HL-60 (cell line): ENCODE results near the gene NFATC4.

Source experiments
- DNase-seq, 2 experiments: peaks; one replicate each; pipeline ENCODE4 v3.0.0-alpha.2; 2010 to 2020; ENCODE audit warnings: low read depth in 1 of 2, low spot score in 1 of 2
- H3K27ac ChIP-seq: fragments of 250-450 bp; sonication (Bioruptor Pico); replicated peaks from 2 replicates; pipeline ENCODE4 v1.5.1; 2020; ENCODE audit warnings: mild to moderate bottlenecking, moderate library complexity
- H3K27me3 ChIP-seq: fragments of 250-450 bp; sonication (Bioruptor Pico); 2 replicates; pipeline ENCODE4 v1.5.1; 2021; ENCODE audit warnings: mild to moderate bottlenecking, moderate library complexity; ENCODE audit not compliant: insufficient read depth, poor library complexity, severe bottlenecking
- H3K4me3 ChIP-seq: replicated peaks from 2 replicates; pipeline ENCODE4 v1.5.1; 2011; ENCODE audit warnings: mild to moderate bottlenecking, control low read depth, low read length; ENCODE audit not compliant: insufficient read depth
- GABPA ChIP-seq: IDR thresholded peaks from 2 replicates; pipeline ENCODE4 v1.6.1; 2012; ENCODE audit warnings: low read depth
- POLR2AphosphoS5 ChIP-seq: IDR thresholded peaks from 2 replicates; pipeline ENCODE4 v1.6.1; 2012; ENCODE audit warnings: low read depth
- REST ChIP-seq: IDR thresholded peaks from 2 replicates; pipeline ENCODE4 v1.6.1; 2012; ENCODE audit warnings: low read depth; ENCODE audit not compliant: insufficient replicate concordance
- SPI1 ChIP-seq: IDR thresholded peaks from 2 replicates; pipeline ENCODE4 v1.6.1; 2012; ENCODE audit warnings: low read depth, mild to moderate bottlenecking, borderline replicate concordance
- TF ChIP-seq, protein P1 (sequence below): IDR thresholded peaks from one replicate; pipeline ENCODE4 v1.5.1; 2011; ENCODE audit warnings: low read length, control low read depth, inconsistent platforms; ENCODE audit not compliant: insufficient read depth

The NFATC4 gene

DNA sequence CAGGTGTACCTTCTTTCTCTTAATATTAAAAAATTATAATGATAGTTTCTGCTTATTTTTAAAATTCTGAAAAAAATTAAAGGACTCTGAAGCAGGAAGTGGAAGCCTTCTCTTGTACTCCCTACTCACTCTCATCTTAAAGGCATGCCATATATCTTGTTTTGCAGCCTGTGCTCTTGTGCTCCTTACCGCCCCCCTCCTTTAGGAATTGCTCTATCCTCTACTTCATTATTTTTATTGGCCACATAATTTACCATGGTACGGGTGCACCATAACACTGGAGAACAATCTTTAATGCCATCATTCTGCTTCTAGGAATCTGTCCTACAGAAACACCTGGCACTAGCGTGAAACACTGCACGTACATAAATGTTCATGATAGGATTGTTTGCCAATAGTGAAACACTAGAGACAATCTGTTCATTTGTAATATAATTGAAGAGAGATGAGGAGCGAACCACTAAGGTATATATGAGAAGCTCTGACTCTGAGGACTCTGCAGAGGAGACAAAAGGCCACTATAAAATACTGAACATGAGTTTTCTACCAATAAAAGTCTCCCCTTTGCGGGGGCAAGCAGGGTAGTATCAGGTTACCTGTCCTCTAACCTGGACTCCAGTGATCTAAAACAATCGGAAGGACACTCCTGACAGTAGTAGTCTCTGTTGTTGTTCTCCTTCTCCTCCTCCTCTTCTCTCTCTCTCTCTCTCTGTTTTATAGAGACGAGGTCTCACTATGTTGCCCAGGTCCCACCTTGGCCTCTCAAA, 24.5 kb downstream of the NFATC4 start:
- TF ChIP-seq SPI1 (no peak), POLR2AphosphoS5 (no peak), REST (no peak), GABPA (no peak)
- TF ChIP-seq, protein P1, sequence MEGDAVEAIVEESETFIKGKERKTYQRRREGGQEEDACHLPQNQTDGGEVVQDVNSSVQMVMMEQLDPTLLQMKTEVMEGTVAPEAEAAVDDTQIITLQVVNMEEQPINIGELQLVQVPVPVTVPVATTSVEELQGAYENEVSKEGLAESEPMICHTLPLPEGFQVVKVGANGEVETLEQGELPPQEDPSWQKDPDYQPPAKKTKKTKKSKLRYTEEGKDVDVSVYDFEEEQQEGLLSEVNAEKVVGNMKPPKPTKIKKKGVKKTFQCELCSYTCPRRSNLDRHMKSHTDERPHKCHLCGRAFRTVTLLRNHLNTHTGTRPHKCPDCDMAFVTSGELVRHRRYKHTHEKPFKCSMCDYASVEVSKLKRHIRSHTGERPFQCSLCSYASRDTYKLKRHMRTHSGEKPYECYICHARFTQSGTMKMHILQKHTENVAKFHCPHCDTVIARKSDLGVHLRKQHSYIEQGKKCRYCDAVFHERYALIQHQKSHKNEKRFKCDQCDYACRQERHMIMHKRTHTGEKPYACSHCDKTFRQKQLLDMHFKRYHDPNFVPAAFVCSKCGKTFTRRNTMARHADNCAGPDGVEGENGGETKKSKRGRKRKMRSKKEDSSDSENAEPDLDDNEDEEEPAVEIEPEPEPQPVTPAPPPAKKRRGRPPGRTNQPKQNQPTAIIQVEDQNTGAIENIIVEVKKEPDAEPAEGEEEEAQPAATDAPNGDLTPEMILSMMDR, result no peak
- H3K4me3 ChIP-seq, result no peak overlapping the region
- H3K27ac ChIP-seq, result no peak overlapping the region

GRCh38 chr14:24394275-24394674, 26.3 kb downstream of the NFATC4 start:
- TF ChIP-seq POLR2AphosphoS5, result no peak
- no peak for TF ChIP-seq SPI1
- TF ChIP-seq, protein P1, result no peak
- TF ChIP-seq GABPA, result no peak
- TF ChIP-seq REST, result no peak
- no peaks in the 10 kb centered on the region for H3K27me3 ChIP-seq
- no peak overlapping the region for H3K27ac ChIP-seq
- no peak overlapping the region for H3K4me3 ChIP-seq
- DNase-seq, result peak in 1 of 2 experiments; percentile 25

More for the DNA sequence above, 24.5 kb downstream of the NFATC4 start:
- DNase-seq, result no peak
- H3K27me3 ChIP-seq, result no peaks in the 10 kb centered on the region

DNA sequence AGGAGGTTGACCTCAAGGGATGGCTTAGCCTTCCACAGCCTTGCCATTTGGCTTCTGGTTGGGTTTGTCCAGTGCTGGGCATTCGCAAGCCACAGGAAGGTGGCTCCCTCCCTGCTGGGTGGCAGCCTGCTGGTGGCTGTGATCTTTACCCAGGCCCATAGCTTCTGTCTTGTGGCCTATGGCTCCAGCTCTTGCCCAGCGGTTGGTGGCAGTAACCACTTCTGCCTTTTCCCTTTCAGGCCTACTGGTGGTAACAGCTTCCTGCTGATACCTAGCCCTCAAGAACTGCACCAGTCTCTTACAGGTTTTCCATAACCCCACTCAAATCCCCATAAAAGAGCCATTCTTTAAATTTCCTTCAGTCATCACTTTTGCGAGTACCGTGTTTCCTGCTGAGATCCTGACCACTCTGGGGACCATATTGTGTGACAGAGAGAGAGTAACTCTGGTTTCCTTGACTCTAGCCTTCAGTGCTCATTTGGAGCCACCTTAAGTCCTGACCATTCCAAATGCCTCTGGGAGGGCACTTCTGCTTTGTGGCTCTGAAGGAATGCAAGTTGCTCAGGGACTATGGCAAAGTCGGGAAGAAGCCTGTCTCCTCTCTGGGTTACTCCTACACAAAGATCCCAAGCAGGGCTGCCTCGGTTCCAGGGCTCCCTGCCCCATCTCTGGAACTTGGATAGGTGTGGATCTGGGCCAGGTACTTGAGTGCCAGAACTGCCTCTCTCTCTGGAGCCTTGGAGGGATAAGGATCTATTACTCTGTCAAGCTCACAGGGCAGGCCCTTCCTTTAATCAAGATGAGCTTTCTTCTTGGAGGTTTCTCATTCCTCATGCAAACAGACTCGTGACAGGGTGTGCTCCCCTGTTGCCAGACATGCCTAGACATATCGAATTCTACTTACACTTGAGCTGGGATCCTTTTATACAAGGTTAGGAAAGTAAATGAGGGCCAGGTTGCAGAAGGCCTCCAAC, 27.9 kb downstream of the NFATC4 start:
- Histone ChIP-seq H3K4me3 (no peak overlapping the region), H3K27me3 (no peaks in the 10 kb centered on the region), H3K27ac (peak overlapping the region; percentile 47)
- TF ChIP-seq SPI1 (peak; percentile 76; the same call in 1 of the 2 replicates), POLR2AphosphoS5 (peak; percentile 47; the same call in 1 of the 2 replicates), REST (no peak), GABPA (no peak)
- TF ChIP-seq, protein P1, result no peak
- peak in 1 of 2 experiments; percentile 84 for DNase-seq
